Fibroblast of villous mesenchyme (primary cell): ENCODE measurements around the gene APOA1. TPM values are rescaled to one million over a fixed set of nuclear protein-coding genes. Genes with fewer than 3 reads are reported as not detected.
A peak's percentile ranks its signal among the peaks of the same experiment; 100 is the strongest.

Source experiments
- DNase-seq: peaks from one replicate; pipeline ENCODE4 v3.0.0-alpha.2; 2010; ENCODE audit warnings: low read depth
- H3K4me3 ChIP-seq: 2 replicates; pipeline ENCODE4 v1.5.1; 2011; ENCODE audit warnings: low read depth, mild to moderate bottlenecking, low read length
- CTCF ChIP-seq: IDR thresholded peaks from 2 replicates; pipeline ENCODE4 v1.5.1; 2012; ENCODE audit warnings: low read depth, mild to moderate bottlenecking, low read length; ENCODE audit not compliant: insufficient read depth
- total RNA-seq: library from RNA; depleted of rRNA; stranded (reverse); fragments of >200 nt; gene quantifications from 2 replicates; pipeline ENCODE4 v1.2.3, GENCODE V29; 2012

Gene APOA1
- total RNA-seq, 1 donor, result not detected

- no peak for TF ChIP-seq CTCF
- no peak overlapping the region for H3K4me3 ChIP-seq
- no peak for DNase-seq
Observed at GRCh38 chr11:116794851-116795250, 42.6 kb downstream of the APOA1 start.

GRCh38 chr11:116793772-116794097 is 43.7 kb downstream of the APOA1 start:
- H3K4me3 ChIP-seq, result no peak overlapping the region
- no peak for DNase-seq
- TF ChIP-seq CTCF, result no peak

GRCh38 chr11:116792869-116793771 is 44.3 kb downstream of the APOA1 start:
- no peak for DNase-seq
- no peak for TF ChIP-seq CTCF
- H3K4me3 ChIP-seq, result no peak overlapping the region

- TF ChIP-seq CTCF, result no peak
- DNase-seq, result no peak
- no peak overlapping the region for H3K4me3 ChIP-seq
Observed at GRCh38 chr11:116792144-116792868, 45.1 kb downstream of the APOA1 start.

- DNase-seq, result no peak
- no peak for TF ChIP-seq CTCF
- no peak within 1 kb of the TSS for H3K4me3 ChIP-seq
Observed at GRCh38 chr11:116791813-116792143, 45.6 kb downstream of the APOA1 start, which contains the start of gene APOA5. Gene APOA5, minus strand, starts transcription at chr11:116791879. Its CDS starts 19 bp downstream, at chr11:116791860.

GRCh38 chr11:116791002-116791812 is 46.2 kb downstream of the APOA1 start:
- peak; percentile 67 for DNase-seq
- peak; percentile 89 for TF ChIP-seq CTCF

More at GRCh38 chr11:116791002-116791812, 46.2 kb downstream of the APOA1 start:
- no peak overlapping the region for H3K4me3 ChIP-seq
